Fibroblast of lung (primary cell): ENCODE data around the gene MSL3B.

ENCODE experiments used
- DNase-seq, 2 donors: peaks; one replicate each; pipeline versions ENCODE4 v3.0.0 to v3.0.0-alpha.2; 2010; ENCODE audit warnings: low read depth in 2 of 2
- H2AFZ ChIP-seq: 2 replicates; pipeline ENCODE4 v1.5.1; 2012; ENCODE audit warnings: low read length, control low read depth, inconsistent platforms
- H3K27ac ChIP-seq: 2 replicates; pipeline ENCODE4 v1.5.1; 2011; ENCODE audit warnings: low read length, control low read depth; ENCODE audit not compliant: insufficient read depth
- H3K27me3 ChIP-seq: 2 replicates; pipeline ENCODE4 v1.5.1; 2011; ENCODE audit warnings: mild to moderate bottlenecking, low read length; ENCODE audit not compliant: control insufficient read depth, insufficient read depth
- H3K36me3 ChIP-seq: 2 replicates; pipeline ENCODE4 v1.5.1; 2011; ENCODE audit warnings: low read length; ENCODE audit not compliant: control insufficient read depth, insufficient read depth
- H3K4me1 ChIP-seq: 2 replicates; pipeline ENCODE4 v1.5.1; 2011; ENCODE audit warnings: low read length; ENCODE audit not compliant: control insufficient read depth, insufficient read depth; ENCODE audit errors: extremely low read depth
- H3K4me2 ChIP-seq: 2 replicates; pipeline ENCODE4 v1.5.1; 2011; ENCODE audit warnings: low read length, control low read depth; ENCODE audit not compliant: insufficient read depth; ENCODE audit errors: extremely low read depth
- H3K4me3 ChIP-seq, 4 experiments: fragments of 200-600 bp in 1 of 4; sonication (generic) in 1 of 4; replicated peaks in 1 of 4; 2 replicates each; pipeline ENCODE4 v1.5.1; 2011 to 2016; ENCODE audit warnings: low read length in 4 of 4, low read depth in 3 of 4, mild to moderate bottlenecking in 3 of 4, control low read depth in 2 of 4, inconsistent platforms in 1 of 4, mixed read lengths in 1 of 4; ENCODE audit not compliant: insufficient read depth in 1 of 4; ENCODE audit errors: control extremely low read depth in 1 of 4
- H3K79me2 ChIP-seq: 2 replicates; pipeline ENCODE4 v1.5.1; 2012; ENCODE audit warnings: mild to moderate bottlenecking, low read length, inconsistent platforms; ENCODE audit not compliant: control insufficient read depth, insufficient read depth
- H3K9ac ChIP-seq: 2 replicates; pipeline ENCODE4 v1.5.1; 2011; ENCODE audit warnings: mild to moderate bottlenecking, low read length, control low read depth; ENCODE audit not compliant: insufficient read depth
- H3K9me3 ChIP-seq: 2 replicates; pipeline ENCODE4 v1.5.1; 2012; ENCODE audit warnings: low read depth, low read length; ENCODE audit not compliant: control insufficient read depth, insufficient read depth
- H4K20me1 ChIP-seq: 2 replicates; pipeline ENCODE4 v1.5.1; 2011; ENCODE audit warnings: low read length; ENCODE audit not compliant: control insufficient read depth, insufficient read depth; ENCODE audit errors: extremely low read depth
- CTCF ChIP-seq, 2 donors: IDR thresholded peaks in 1 of 2; conservative IDR thresholded peaks in 1 of 2; 1 replicate in 1 of 2; 2 replicates in 1 of 2; pipeline ENCODE4 v1.5.1; 2011 to 2012; ENCODE audit warnings: low read length in 2 of 2, control low read depth in 1 of 2, inconsistent platforms in 1 of 2, low read depth in 1 of 2, mild to moderate bottlenecking in 1 of 2
- EZH2 ChIP-seq: IDR thresholded peaks from 2 replicates; pipeline ENCODE4 v1.5.1; 2012; ENCODE audit warnings: low read length, control low read depth, mild to moderate bottlenecking; ENCODE audit errors: missing control alignments

The MSL3B gene

GRCh38 chr2:233818639-233819621 lies 49.3 kb downstream of the MSL3B start:
- Histone ChIP-seq H3K9ac (no peak overlapping the region), H3K27ac (no peak overlapping the region), H3K4me3 (no peak overlapping the region), H2AFZ (no peak overlapping the region), H3K36me3 (no peaks in the 10 kb centered on the region), H3K4me2 (no peak overlapping the region), H3K4me1 (no peaks in the 10 kb centered on the region), H4K20me1 (no peaks in the 10 kb centered on the region), H3K79me2 (no peaks in the 10 kb centered on the region), H3K9me3 (no peaks in the 10 kb centered on the region), H3K27me3 (peaks cover 4% of the 10 kb centered on the region)
- TF ChIP-seq EZH2 (no peak), CTCF (conservative IDR thresholded peaks at IDR 0.05 in 1 of 2, IDR thresholded peaks at IDR 0.05 in 1 of 2; ENCODE audit: low read depth in 1 of 2, low read length in 2 of 2) (no peak)
- DNase-seq: no peak

DNA sequence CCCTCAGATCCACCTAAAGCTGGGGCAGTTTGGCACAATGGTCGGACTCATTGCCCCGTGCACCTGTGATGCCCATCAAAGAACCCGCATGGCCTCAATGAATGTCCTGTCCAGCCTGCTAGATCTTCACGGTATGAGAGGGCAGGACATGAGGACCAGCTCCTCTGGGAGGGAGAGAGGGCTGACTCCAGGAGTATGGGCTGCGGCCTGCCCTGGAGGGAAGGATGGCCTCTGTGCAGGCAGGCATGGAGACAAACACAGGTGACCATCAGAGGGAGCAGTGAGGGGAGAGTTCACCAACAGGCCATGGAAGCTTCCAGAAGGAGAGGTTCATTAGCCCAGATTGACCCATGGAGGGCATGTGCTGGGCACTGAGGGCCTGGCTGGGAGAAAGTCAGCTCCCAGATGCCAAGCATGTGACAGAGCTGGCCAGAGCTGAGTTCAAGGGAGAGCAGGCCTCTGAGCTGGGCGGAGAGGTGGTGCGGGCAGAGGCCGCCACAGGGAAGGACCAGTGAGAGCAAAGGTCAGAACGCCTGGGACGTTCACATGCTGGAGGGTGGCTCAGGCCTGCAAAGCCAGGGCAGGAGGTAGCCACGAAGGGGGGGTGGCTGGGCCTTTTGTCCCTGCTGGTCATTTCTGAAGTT lies 50.1 kb downstream of the MSL3B start:
- Histone ChIP-seq H3K36me3 (no peaks in the 10 kb centered on the region), H4K20me1 (no peaks in the 10 kb centered on the region), H3K9me3 (no peaks in the 10 kb centered on the region), H3K9ac (no peak overlapping the region), H3K4me1 (no peaks in the 10 kb centered on the region), H3K4me2 (no peak overlapping the region), H3K79me2 (no peaks in the 10 kb centered on the region), H2AFZ (no peak overlapping the region), H3K27me3 (peaks cover 4% of the 10 kb centered on the region), H3K4me3 (no peak overlapping the region), H3K27ac (no peak overlapping the region)
- no peak for TF ChIP-seq EZH2
- no peak for TF ChIP-seq CTCF (conservative IDR thresholded peaks at IDR 0.05 in 1 of 2, IDR thresholded peaks at IDR 0.05 in 1 of 2; ENCODE audit: low read depth in 1 of 2, low read length in 2 of 2)
- no peak for DNase-seq

GRCh38 chr2:233817361-233817911 lies 50.8 kb downstream of the MSL3B start:
- no peaks in the 10 kb centered on the region for H3K79me2 ChIP-seq
- H3K36me3 ChIP-seq: no peaks in the 10 kb centered on the region
- no peak overlapping the region for H3K4me3 ChIP-seq
- no peaks in the 10 kb centered on the region for H3K9me3 ChIP-seq
- H2AFZ ChIP-seq: no peak overlapping the region
- H3K4me2 ChIP-seq: no peak overlapping the region
- H4K20me1 ChIP-seq: no peaks in the 10 kb centered on the region
- TF ChIP-seq CTCF (conservative IDR thresholded peaks at IDR 0.05 in 1 of 2, IDR thresholded peaks at IDR 0.05 in 1 of 2; ENCODE audit: low read depth in 1 of 2, low read length in 2 of 2): no peak
- TF ChIP-seq EZH2: no peak
- no peak overlapping the region for H3K9ac ChIP-seq
- peak in 1 of 2 donors; percentile 12 for DNase-seq
- H3K27ac ChIP-seq: no peak overlapping the region
- H3K27me3 ChIP-seq: peaks cover 4% of the 10 kb centered on the region
- H3K4me1 ChIP-seq: no peaks in the 10 kb centered on the region
